ENCODE measurements around the gene LENG1.

LENG1 gene

DNA sequence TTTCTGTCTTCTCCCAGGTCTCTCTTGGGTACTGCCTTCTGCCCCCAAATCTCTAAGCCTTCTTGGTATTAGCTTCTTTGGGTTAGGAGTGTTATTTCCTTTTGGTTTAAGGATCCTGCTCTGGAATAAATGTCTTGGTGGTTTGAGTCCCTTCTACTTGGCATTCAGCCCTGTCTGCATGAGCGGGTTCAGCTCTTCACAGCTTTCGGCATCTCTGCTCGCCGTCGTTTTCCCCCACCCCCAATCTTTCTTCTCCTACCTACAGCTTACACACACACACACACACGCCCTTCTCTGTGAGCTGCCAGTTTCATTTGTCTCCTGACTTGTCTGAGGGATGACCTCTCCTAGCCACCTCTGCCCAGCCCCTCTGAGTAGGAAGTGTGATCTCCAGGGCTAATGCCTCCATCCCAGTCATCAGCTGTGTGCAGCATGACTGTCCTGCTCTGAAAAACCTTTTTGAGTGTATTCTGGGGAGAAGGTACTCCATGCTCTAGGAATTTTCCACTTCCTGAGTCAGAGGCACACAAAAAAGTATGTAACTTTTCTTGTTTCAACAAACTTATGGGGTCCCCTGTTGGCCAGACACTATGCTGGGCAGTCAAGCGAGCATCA, 17.2 kb downstream of the LENG1 start:
- no peak for DNase-seq (ENCODE audit: low spot score)
- FAIRE-seq: no peak

DNA sequence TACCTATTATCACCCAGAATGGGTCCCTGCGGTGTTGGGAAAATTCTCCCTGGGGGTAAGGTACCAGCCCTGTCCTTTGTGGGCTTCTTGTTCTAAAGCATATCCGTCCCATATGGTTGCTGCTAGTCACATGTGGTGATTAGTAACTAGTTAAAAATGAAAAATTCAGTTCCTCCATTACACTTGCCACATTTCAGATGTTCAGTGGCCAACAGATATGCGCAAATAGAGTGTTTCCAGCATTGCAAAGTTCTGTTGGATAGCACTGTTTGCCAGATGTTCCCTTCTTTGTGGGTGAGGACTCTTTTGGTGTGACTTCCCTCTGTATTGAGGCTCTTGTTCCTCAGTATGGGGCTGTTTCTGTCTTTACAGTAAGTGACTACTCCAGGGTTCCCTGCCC, 18.2 kb downstream of the LENG1 start:
- DNase-seq (ENCODE audit: low spot score): no peak
- no peak for FAIRE-seq

DNA sequence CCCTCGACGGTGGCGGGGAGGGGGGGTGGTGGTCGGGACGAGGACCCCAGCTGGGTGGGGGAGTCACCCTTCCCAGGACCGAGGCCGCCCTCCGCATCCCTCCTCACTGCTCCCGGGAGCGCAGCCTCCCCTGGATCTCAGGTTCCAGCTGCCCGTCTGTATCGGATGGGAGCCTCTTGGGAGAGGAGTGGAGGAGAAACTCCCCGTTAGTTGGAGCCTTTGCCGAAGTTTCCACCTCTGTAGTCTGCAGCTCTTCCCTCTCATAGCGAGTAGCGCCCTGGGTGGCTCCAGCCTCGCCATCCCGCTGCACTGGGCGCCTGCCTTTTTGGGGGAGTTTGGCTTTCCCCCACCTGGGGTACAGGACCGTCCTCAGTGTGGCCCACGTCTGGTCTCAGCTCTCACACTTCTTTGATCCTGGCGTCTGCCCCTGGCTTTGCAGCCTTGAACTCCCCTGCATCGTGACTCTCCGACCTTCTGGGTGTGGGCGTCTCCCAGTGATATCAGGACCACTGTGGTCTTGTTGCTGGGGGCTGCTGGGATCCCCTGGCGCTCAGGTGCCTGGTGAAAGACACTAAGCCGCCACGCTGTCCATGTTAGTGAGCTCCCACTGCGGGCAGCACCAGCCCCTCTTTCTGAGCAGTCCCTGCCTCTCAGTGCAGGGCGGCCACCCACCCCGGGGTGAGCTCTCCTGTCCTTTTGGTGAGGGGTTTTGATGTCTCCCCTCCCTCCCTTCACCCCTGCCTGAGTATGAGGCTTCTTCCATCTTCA, 20.8 kb downstream of the LENG1 start:
- FAIRE-seq (no peak), DNase-seq (ENCODE audit: low spot score) (no peak)

DNA sequence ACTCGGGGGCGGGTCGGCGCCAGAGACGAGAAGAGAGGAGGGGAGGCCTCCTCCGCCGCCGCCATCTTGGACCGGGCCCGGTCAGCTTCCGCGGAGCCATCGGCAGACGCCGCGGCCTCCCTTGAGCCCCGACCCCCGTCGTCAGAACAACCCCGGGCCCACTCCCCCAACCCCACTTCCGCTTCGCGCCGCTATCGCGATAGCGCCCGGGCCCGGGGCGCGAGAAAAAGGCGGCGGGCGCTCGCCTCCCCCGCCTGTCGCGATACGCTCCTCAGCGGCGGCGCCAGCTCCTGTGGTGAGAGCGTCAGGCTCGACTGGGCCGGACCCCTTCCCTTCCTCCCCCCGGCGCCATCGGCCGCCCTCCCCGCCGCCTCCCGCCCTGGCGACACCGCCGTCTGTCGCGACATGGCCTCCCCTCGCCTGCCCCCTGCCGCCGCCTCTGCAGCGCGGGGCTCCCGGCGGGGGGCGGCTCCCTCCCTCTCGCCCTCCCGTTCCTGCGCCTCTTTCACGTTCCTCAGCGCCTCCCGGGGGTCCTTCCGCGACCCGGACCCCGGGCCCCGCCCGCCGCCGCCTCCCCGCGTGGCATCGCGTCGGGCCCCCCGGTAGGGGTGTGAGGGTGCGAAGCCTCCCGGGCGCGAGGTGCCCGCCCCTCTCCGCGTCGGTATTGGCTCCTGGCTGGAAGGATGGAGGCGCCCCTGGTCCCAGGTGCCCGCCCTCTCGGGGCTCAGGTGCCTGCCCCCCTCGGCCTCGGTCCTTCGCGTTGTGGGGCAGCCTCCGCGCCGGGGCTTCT, 21.6 kb downstream of the LENG1 start, which contains the start of gene CNOT3:
Gene CNOT3 (plus strand): TSS at position 64 of the 790 bp plus-strand sequence. CDS start 5,217 bp downstream, outside the sequence.
- FAIRE-seq (no peak), DNase-seq (ENCODE audit: low spot score) (no peak)

DNA sequence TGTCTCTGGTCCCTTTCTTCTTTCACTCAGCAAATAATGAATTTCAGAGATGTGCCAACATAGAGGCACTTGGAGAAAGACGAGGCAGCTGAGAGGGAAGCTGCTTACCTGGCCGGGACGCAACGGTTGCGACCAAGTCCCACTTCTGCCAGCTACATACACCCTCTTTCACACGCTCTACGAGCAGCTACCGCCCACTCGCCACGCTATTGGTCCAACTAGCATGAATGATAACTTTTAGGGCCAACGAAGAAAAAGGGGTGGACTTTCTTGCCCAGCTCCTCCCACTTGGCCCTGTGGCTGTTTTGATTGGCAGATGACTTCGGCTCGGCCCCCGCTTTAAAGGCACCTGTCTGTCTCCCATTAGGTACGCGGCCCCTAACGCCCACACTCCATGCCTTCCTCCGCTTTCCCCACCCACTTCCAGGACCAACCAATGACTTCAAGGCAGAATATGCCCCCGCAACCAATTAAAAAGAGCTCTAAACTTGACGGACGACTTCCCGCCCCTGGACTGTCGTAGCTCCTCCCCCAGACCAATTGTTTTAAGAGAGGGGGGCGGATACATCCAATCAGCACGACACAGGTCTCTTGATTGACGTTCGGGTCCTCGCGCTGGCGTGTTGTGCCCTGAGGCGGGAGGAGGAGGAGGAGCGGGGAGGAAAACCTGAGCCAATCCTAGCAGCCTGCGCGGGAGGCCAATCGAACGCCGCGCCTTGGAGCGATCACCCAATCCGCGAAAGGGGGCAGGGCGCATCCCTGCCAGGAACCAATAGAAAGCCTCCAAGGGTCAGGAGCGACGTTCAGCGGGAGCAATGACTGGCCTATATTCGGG, 22.4 kb downstream of the LENG1 start:
- DNase-seq (ENCODE audit: low spot score) (peak; percentile 99), FAIRE-seq (peak; percentile 97)

DNA sequence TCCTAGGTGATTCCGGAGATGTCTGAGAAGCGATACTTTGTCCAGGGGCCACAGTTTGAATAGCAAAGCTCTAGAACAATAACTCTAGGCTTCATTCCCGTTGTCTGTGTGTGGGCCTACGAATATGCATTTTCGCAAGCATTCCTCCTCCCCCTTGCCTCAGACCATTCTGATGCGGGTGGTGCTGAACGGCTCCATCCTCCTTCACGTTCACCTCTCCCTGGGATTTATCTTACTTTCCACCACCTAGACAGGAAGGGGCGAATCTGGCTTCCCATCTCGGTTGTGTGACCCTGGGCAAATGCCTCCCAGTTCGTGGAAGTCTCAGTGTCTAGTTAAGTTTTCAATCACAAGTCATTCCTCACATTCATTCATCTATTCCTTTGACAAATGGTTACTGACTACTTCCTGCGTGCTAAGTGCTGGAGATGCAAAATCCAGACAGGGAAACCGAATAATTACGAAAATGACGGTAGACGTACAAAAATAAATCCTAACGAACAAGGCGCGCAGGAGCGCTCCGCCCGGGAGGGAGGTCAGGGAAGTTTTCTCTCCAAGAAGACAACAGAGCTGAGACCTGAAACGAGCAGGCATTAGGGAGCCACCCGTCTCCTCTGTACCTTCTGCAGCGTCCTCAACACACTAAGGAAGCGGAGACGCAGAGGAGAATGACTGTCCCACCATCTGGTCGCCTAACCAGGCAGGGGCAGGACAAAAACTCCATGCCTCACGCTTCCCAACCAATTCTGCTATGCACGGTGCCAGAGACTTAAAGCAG, 23.2 kb downstream of the LENG1 start:
- FAIRE-seq (no peak), DNase-seq (ENCODE audit: low spot score) (no peak)

DNA sequence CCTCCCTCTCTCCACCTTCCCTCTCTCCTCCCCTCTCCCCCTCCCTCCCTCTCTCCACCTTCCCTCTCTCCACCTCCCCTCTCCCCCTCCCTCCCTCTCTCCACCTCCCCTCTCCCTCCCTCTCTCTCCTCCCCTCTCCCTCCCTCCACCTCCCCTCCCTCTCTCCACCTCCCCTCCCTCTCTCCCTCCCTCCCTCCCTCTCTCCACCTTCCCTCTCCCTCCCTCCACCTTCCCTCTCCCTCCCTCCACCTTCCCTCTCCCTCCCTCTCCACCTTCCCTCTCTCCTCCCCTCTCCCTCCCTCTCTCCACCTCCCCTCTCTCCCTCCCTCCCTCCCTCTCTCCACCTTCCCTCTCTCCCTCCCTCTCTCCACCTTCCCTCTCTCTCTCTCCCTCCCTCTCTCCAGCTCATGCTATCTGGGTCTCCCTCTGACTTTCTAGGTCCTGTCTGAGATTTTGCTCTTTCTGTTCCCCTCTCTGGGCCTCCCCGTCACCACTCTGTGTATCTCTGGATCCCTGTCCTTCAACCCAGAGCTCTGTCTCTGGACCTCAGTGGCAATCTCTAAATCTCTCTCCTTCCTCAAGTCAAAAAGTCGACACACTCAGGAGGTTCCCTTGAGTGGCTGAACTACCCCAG, 25.4 kb downstream of the LENG1 start:
- DNase-seq (ENCODE audit: low spot score) (no peak), FAIRE-seq (no peak)

DNA sequence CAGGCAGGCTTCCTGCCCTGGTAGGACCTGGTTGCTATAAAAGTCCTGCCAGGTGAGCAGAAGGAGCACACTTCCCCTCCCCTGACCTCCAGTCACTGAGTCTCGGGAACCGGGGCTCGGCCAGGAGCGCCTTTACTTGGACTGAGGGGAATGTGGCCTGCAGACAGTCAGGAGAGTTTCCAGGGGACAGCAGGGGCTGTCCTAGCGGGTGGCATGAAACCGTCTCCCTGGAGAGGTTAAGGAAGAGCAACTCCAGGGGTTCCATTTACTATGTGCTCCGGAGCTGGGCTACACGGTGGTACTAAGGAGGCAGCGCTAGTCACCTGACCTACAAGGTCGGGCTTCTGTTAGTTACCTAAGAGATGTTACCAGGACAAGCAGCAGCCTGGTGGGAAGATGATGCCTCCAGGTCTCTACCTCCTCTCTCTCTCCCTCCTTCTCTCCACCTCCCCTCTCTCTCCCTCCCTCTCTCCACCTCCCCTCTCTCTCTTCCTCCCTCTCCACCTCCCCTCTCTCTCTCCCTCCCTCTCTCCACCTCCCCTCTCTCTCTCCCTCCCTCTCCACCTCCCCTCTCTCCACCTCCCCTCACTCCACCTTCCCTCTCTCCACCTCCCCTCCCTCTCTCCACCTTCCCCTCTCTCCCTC, 26.1 kb downstream of the LENG1 start:
- DNase-seq (ENCODE audit: low spot score): no peak

DNA sequence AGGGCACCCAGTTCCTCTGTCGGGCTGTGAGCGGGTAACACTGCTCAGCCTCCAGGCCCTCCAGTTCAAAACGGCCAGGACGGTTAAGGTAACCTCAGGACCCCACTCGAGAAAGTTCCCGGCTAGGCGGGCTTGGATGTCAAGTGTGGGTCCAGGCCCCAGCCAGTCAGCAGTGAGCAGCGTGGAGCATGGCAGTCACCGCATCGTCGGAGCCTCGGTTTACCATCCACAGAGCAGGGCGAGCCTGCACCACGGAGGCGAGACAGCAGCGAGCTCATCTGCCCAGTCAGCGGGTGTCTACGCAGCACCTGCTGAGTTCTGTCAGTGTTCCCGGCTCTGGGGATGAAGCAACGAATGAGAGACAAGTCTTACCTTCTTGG, 29.9 kb downstream of the LENG1 start:
- FAIRE-seq: no peak
- DNase-seq (ENCODE audit: low spot score): no peak

More for the DNA sequence above, 26.1 kb downstream of the LENG1 start:
- FAIRE-seq: no peak

DNA sequence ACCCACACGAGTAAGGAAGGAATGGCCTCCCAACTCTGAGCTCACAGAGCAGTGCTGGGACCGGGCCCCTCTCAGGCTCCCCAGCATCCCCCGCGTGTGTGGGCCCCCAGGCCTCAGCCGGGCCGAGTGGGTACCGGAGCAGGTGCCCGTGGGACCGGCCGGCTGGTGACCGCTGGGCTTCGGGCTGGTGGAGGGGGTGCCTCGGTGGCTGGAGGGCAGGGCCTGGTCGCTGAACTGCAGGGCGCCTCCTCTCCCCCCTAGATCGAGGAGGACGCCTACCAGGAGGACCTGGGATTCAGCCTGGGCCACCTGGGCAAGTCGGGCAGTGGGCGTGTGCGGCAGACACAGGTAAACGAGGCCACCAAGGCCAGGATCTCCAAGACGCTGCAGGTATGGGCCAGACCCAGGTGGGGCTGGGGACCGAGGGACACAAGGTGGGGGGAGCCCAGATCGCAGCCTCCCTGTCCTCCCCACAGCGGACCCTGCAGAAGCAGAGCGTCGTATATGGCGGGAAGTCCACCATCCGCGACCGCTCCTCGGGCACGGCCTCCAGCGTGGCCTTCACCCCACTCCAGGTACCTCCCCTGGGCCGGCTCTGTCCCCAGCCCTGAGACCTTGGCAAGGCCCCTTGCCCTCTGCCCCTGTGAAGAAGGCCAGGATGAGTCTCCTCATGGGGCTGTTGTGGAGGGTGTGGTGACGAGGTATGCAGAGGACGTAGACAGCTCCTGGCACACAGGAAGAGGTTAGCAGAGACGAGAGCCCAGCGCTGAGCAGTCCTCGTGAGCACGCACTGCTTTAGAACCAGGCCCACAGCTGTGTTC, 30.5 kb downstream of the LENG1 start:
- FAIRE-seq (no peak), DNase-seq (ENCODE audit: low spot score) (no peak)

DNA sequence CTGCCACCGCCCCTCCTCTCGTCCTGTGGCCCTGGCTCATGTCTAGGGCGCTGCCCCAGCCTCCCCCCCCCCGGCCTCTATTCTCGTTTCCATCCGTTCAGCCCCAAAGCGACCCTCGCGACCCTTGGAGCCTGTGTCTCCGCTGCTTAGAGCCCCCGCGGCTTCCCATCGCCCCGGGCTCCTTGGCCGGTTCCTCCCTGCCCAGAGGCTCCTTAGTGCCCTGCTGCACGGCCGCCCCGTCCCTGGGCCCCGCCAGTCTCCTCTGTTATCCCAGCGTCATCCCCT, 31.1 kb downstream of the LENG1 start:
- FAIRE-seq (no peak), DNase-seq (ENCODE audit: low spot score) (no peak)

DNA sequence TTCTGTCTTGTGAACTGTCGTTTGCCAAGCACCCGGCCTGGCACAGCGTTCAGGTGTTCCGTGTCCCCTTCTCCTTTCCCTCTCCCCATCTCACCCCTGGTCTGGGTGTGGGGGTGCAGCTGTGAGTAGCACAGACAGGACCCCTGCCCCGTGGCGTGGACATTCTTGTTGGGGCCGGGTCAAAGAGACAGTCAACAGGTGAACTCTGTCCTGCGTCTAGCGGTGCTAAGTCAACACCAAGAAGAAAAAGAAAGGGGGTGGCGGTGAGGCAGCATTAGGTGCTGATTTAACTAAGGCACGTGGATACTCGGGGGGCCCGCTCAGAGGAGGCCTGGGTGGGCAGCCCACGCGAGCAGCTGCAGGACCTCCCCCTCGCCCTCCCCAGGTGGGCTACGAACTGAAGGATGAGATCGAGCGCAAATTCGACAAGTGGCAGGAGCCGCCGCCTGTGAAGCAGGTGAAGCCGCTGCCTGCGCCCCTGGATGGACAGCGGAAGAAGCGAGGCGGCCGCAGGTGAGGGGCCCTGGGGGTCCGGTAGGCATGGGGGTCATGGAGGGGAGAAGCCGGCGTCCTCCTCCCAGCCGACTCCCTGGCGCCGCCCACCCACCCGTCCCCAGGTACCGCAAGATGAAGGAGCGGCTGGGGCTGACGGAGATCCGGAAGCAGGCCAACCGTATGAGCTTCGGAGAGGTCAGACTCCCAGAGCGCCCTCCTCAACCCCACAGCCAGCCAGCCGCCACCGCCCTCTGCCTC, 31.7 kb downstream of the LENG1 start:
- FAIRE-seq: no peak
- no peak for DNase-seq (ENCODE audit: low spot score)

DNA sequence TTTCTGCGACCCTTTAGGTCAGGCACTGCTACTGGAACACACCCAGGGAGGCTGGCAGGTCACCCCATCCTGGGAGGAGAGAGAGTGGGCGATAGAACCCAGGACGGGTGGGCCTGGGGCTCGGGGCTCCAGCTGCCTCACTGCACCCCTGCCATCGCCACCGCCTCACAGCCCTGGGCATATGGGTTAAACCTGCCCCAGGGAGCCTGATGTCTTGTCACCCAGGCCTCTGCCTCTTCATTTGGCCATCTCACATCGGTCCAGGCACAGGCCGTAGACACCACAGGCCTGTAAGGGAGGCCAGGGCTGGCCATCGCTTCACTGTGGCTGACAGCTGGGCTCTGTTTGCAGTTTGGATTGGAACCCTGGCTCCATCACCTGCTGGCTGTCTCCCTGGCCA, 33.8 kb downstream of the LENG1 start:
- DNase-seq (ENCODE audit: low spot score) (no peak), FAIRE-seq (no peak)

DNA sequence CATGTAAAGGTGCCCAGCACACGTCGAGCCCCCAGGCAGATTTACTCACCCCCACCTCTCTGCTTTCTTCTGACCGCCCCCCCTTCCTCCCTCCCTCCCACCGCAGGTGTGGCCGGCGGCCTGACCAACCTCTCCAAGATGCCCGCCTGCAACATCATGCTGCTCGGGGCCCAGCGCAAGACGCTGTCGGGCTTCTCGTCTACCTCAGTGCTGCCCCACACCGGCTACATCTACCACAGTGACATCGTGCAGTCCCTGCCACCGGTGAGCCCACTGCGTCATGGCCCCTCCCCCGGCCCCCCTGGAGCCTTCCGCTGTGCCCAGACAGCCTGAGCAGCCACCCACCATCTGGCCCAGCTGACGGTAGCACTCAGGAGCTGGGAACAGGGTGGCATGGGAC, 35.1 kb downstream of the LENG1 start:
- DNase-seq (ENCODE audit: low spot score) (no peak), FAIRE-seq (no peak)

DNA sequence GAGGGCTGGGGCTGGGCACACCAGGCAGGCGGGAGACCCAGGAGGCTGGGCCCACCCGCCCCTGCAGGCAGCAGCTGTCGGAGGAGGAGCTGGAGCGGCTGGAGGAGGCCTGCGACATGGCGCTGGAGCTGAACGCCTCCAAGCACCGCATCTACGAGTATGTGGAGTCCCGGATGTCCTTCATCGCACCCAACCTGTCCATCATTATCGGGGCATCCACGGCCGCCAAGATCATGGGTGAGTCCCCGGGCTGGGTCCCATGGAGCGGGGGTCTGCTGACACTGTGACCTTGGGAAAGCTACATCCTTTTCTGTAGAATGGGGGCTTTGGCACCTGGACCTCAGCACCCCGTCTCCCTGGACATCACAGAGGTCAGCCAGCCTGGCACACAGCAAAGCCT, 35.8 kb downstream of the LENG1 start:
- FAIRE-seq (no peak), DNase-seq (ENCODE audit: low spot score) (no peak)

DNA sequence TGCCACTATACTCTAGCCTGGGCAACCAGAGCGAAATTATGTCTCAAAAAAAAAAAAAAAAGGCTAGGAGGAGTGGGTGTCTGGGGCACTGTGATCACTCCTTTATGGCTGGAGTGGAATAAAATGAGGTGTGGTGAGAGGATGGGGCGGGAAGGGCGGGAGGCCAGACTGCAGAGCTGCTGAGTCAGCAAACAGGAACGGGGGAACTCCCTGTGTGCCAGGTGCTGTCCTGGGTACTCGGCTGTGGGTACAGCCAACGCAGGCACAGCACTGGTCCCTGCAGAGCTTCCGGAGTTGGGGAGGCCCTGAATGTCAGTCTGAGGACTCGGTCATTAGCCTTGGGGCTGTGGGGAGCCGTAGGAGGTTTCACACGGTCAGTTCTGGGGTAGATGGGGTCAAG, 38.3 kb downstream of the LENG1 start:
- FAIRE-seq: no peak

DNA sequence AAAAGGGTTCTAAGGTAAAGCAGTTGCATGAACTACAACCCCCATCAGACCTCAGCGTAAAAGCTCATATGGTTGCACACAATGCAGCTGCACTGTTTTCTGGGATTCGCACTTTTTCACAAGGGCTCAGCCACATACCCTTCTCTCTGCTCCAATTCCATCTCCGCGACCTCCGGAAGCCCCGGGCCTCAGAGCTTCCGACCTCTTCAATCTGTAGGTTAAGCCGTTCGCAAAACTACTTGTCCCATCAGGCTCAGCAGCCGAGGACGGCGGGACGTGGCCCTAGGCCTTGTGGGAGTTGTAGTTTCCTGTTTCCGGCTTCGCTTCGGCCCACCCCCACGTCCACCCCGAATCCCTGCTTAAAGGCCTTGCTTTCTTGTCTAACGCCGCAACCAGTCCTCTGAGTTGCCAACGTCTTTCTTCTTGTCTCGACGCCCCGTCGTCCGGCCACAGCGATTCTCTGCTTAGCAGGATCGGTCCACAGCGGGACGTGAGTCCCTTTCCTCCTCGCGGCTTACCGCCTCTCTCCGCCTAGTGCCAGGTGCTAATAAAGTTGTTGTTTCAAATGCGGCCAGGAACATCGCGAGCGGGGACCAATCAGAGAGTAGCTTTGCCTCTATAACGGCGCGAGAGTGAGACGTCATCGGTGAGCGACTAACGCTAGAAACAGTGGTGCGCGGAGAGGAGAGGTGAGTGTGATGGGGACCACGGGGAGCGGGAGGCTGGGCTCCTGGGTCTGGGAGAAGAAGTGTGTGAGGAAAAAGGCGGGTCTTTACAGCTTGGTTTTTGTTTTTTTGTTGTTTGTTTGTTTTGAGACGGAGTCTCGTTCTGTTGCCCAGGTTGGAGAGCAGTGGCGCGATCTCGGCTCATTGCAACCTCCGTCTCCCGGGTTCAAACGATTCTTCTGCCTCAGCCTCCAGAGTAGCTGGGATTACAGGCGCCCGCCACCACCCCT, 44.1 kb downstream of the LENG1 start, which contains the start of the genes PRPF31 and TFPT:
Gene PRPF31 (plus strand): TSS at position 646 of the 955 bp plus-strand sequence. CDS start 2,525 bp downstream, outside the sequence.
Gene TFPT (minus strand): TSS at position 549 of the 955 bp plus-strand sequence. CDS start 388 bp downstream, at position 161.
- DNase-seq (ENCODE audit: low spot score): peak; percentile 87
- FAIRE-seq: peak; percentile 66

More for the DNA sequence above, 38.3 kb downstream of the LENG1 start:
- no peak for DNase-seq (ENCODE audit: low spot score)

Data from RCC 7860 (cell line).